Liver (tissue), 9 donors: Measurements from ENCODE around the gene RASA3. TPM values are rescaled to one million over a fixed set of nuclear protein-coding genes. Genes with fewer than 3 reads are reported as not detected.

ENCODE experiments used
- DNase-seq: peaks from one replicate; pipeline ENCODE4 v3.0.0-alpha.2; 2017; ENCODE audit warnings: low spot score
- H3K27ac ChIP-seq, 2 donors: one replicate each; pipeline ENCODE4 v1.7.0; 2013; ENCODE audit warnings: inconsistent platforms in 2 of 2, low read length in 2 of 2, control low read depth in 1 of 2, low read depth in 1 of 2, mild to moderate bottlenecking in 1 of 2
- H3K27me3 ChIP-seq, 4 donors: one replicate each; pipeline versions ENCODE4 v1.6.1 to v1.7.0; 2013; ENCODE audit warnings: low read length in 3 of 4, inconsistent platforms in 1 of 4, mild to moderate bottlenecking in 1 of 4, moderate library complexity in 1 of 4; ENCODE audit not compliant: control insufficient read depth in 4 of 4, insufficient read depth in 4 of 4
- H3K36me3 ChIP-seq, 4 donors: one replicate each; pipeline versions ENCODE4 v1.6.1 to v1.7.0; 2013; ENCODE audit warnings: low read length in 3 of 4, mild to moderate bottlenecking in 3 of 4, low read depth in 1 of 4, moderate library complexity in 1 of 4; ENCODE audit not compliant: control insufficient read depth in 4 of 4, insufficient read depth in 3 of 4
- H3K4me1 ChIP-seq, 4 donors: one replicate each; pipeline versions ENCODE4 v1.6.1 to v1.7.0; 2013; ENCODE audit warnings: low read length in 3 of 4, mild to moderate bottlenecking in 3 of 4, moderate library complexity in 1 of 4; ENCODE audit not compliant: control insufficient read depth in 4 of 4, insufficient read depth in 4 of 4
- H3K4me3 ChIP-seq, 3 donors: one replicate each; pipeline versions ENCODE4 v1.6.1 to v1.7.0; 2013; ENCODE audit warnings: low read length in 3 of 3, control low read depth in 1 of 3, low read depth in 1 of 3, mild to moderate bottlenecking in 1 of 3
- H3K9ac ChIP-seq, 2 donors: one replicate each; pipeline ENCODE4 v1.7.0; 2013; ENCODE audit warnings: low read length in 2 of 2, mild to moderate bottlenecking in 2 of 2, moderate library complexity in 2 of 2, control low read depth in 1 of 2, low read depth in 1 of 2
- H3K9me3 ChIP-seq, 4 donors: one replicate each; pipeline versions ENCODE4 v1.6.1 to v1.7.0; 2013; ENCODE audit warnings: low read length in 3 of 4; ENCODE audit not compliant: control insufficient read depth in 4 of 4
- CTCF ChIP-seq: fragments of 150-350 bp; IDR thresholded peaks from 2 replicates; pipeline ENCODE4 v1.5.1; 2017; ENCODE audit warnings: improper control_type of control experiment, low read depth, low read length; ENCODE audit not compliant: missing input control
- EGR1 ChIP-seq, 2 donors: IDR thresholded peaks; 2 replicates each; pipeline ENCODE4 v1.6.1; 2016 to 2018; ENCODE audit warnings: antibody characterized with exemption in 2 of 2, low read depth in 2 of 2
- FOXA1 ChIP-seq: IDR thresholded peaks from 2 replicates; pipeline ENCODE4 v1.6.1; 2016; ENCODE audit warnings: antibody characterized with exemption
- FOXA2 ChIP-seq: IDR thresholded peaks from 2 replicates; pipeline ENCODE4 v1.6.1; 2016; ENCODE audit warnings: antibody characterized with exemption
- GABPA ChIP-seq, 2 donors: IDR thresholded peaks in 1 of 2; conservative IDR thresholded peaks in 1 of 2; 2 replicates each; pipeline ENCODE4 v1.6.1; 2016; ENCODE audit warnings: antibody characterized with exemption in 2 of 2, mild to moderate bottlenecking in 1 of 2, moderate library complexity in 1 of 2
- HNF4A ChIP-seq, 2 donors: conservative IDR thresholded peaks; 2 replicates each; pipeline ENCODE4 v1.6.1; 2016; ENCODE audit warnings: antibody characterized with exemption in 2 of 2, mild to moderate bottlenecking in 2 of 2
- HNF4G ChIP-seq: IDR thresholded peaks from 2 replicates; pipeline ENCODE4 v1.6.1; 2016; ENCODE audit warnings: antibody characterized with exemption
- NR2F2 ChIP-seq: IDR thresholded peaks from 2 replicates; pipeline ENCODE4 v1.6.1; 2016; ENCODE audit warnings: antibody characterized with exemption
- TAF1 ChIP-seq: conservative IDR thresholded peaks from 2 replicates; pipeline ENCODE4 v1.6.1; 2016; ENCODE audit warnings: antibody characterized with exemption, mild to moderate bottlenecking
- YY1 ChIP-seq: IDR thresholded peaks from 2 replicates; pipeline ENCODE4 v1.6.1; 2016; ENCODE audit warnings: antibody characterized with exemption, mild to moderate bottlenecking
- WGBS: extraction: QIAGEN DNeasy Blood & Tissue Kit; methylation state at CpG from one replicate; pipeline ENCODE4 v1.1.7; 2013; 5-methylcytosine and 5-hydroxymethylcytosine counted together
- polyA plus RNA-seq, 2 donors: library from polyadenylated mRNA; stranded (reverse) in 1 of 2; unstranded in 1 of 2; fragments of 200-250 nt in 1 of 2; fragments of >200 nt in 1 of 2; fragmentation: Nextera tagmentation in 1 of 2; extraction: Ambion mirVana in 1 of 2; gene quantifications; one replicate each; pipeline versions ENCODE4 v1.2.1 to v1.2.3, GENCODE V29; 2013 to 2015
- total RNA-seq, 2 donors: library from RNA; depleted of rRNA; stranded (reverse); fragments of >200 nt; gene quantifications; one replicate each; pipeline ENCODE4 v1.2.3, GENCODE V29; 2014
- TF ChIP-seq, protein P1 (sequence below): IDR thresholded peaks from 2 replicates; pipeline ENCODE4 v1.6.1; 2016; ENCODE audit warnings: antibody characterized with exemption
- donor health status: healthy.
- donor health status: healthy.
- donor health status: healthy.
- donor health status: healthy.
- donor health status: healthy.

The RASA3 gene
- total and polyA plus RNA-seq, 4 donors, result 0.64 to 5.9 (median 3.8) TPM

DNA sequence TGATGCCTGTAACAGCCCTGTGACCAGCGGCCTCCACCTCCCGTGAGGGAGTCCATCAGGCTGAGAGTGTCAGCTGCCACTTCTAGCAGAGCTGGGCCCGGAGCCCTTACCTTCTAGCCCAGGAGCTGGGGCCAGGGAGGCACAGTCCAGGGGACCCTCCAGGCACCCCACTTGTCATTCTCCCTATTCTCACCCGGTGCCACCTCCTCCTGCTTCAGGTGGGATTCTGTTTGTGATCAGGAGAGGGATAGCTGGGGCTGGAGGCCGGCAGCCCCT lies 4.1 kb downstream of the RASA3 start:
- peak overlapping the region in 1 of 3 donors; percentile 3 for H3K4me3 ChIP-seq
- peak overlapping the region; percentile 52 to 81 for H3K27ac ChIP-seq
- peaks cover 12 to 31% (median 21%) of the 10 kb centered on the region in 4 donors for H3K4me1 ChIP-seq
- H3K9ac ChIP-seq, result no peak overlapping the region
- TF ChIP-seq, protein P1, sequence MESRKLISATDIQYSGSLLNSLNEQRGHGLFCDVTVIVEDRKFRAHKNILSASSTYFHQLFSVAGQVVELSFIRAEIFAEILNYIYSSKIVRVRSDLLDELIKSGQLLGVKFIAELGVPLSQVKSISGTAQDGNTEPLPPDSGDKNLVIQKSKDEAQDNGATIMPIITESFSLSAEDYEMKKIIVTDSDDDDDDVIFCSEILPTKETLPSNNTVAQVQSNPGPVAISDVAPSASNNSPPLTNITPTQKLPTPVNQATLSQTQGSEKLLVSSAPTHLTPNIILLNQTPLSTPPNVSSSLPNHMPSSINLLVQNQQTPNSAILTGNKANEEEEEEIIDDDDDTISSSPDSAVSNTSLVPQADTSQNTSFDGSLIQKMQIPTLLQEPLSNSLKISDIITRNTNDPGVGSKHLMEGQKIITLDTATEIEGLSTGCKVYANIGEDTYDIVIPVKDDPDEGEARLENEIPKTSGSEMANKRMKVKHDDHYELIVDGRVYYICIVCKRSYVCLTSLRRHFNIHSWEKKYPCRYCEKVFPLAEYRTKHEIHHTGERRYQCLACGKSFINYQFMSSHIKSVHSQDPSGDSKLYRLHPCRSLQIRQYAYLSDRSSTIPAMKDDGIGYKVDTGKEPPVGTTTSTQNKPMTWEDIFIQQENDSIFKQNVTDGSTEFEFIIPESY, result no peak
- TF ChIP-seq YY1 (no peak), HNF4G (no peak), HNF4A (conservative IDR thresholded peaks at IDR 0.05) (no peak), TAF1 (no peak), CTCF (no peak), FOXA1 (no peak)
- H3K27me3 ChIP-seq, result no peaks in the 10 kb centered on the region
- 89% methylated on average over 5 of the region's 5 CpGs for WGBS
- no peak for DNase-seq
- H3K9me3 ChIP-seq, result no peaks in the 10 kb centered on the region
- no peaks in the 10 kb centered on the region for H3K36me3 ChIP-seq

- no peak for DNase-seq
- Histone ChIP-seq H3K9me3 (no peaks in the 10 kb centered on the region), H3K9ac (no peak overlapping the region), H3K4me3 (no peak overlapping the region), H3K36me3 (no peaks in the 10 kb centered on the region), H3K27ac (peak overlapping the region; percentile 52 to 81), H3K4me1 (peaks cover 11 to 31% (median 21%) of the 10 kb centered on the region in 4 donors), H3K27me3 (no peaks in the 10 kb centered on the region)
- WGBS, result 79% methylated on average over 15 of the region's 15 CpGs
- TF ChIP-seq EGR1 (IDR thresholded peaks at IDR 0.05; ENCODE audit: low read depth in 2 of 2) (no peak), HNF4A (conservative IDR thresholded peaks at IDR 0.05) (no peak), FOXA1 (no peak), NR2F2 (no peak), HNF4G (no peak), TAF1 (no peak), CTCF (no peak), GABPA (IDR thresholded peaks at IDR 0.05 in 1 of 2, conservative IDR thresholded peaks at IDR 0.05 in 1 of 2) (no peak), FOXA2 (no peak)
Measured at GRCh38 chr13:114127473-114128347, 4.7 kb downstream of the RASA3 start.
